Stimulated activated CD8-positive, alpha-beta memory T cell treated with anti-CD3 and anti-CD28 coated beads, Interleukin-7, amount 100 ng/mL, for 1 hour (primary cell): Measurements from ENCODE around the gene SOBP.

Source experiments
- DNase-seq, 2 donors: peaks; one replicate each; pipeline ENCODE4 v3.0.0-alpha.2; 2020; ENCODE audit warnings: low read depth in 2 of 2

SOBP gene

DNA sequence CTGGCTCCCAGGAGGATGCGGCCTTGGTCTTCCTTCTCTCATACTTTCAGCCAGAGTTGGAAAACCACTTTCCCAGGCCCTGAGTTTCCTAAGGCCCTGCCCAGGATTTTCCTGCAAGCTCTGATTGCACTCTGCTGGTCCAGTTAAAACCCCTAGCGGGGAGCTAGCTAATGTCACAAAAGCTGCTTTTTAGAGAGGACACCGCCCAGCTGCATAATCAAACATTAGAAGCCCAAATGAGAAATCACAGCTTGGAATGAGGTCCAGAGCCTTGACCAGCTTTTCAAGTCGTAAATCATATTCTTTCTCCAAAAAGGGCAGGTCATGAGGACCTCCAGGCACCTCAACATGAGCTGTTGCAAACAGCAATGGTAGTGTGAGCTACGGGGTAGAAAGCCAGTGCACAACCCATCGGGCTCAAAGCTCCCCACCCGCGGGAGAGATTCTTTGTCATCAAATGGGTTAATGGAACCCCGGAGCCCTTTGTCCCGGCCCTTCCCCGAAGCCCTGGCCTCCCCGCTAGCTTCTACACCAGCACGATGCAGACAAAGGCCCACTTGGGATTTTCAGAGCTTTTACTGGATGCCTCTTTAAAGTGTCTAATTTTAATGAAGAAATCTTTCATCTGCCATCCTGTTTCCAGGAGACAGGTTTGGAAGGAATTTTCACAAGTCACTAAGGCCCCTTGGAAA, 200.2 kb downstream of the SOBP start:
- DNase-seq = no peak

DNA sequence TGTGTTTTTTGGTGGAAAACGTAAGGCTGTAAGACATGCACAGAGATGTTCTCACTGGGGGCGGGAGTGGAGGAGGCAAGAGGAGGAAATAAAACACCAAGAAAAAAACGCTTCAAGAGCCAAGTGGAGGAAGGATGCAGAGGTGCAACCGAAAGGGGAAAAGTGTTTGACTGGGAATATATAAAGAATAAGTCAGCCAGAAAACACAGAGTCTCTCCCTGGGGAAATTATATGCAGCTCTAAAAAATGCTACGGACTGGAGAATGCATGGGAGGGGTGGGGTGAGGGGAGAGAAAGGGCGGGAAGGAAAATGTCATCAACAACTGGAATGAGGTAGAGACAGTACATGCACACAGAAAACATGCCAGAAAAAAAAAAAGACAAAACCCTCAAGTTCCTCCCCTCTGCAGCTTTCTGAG, 200.7 kb downstream of the SOBP start:
- no peak for DNase-seq

DNA sequence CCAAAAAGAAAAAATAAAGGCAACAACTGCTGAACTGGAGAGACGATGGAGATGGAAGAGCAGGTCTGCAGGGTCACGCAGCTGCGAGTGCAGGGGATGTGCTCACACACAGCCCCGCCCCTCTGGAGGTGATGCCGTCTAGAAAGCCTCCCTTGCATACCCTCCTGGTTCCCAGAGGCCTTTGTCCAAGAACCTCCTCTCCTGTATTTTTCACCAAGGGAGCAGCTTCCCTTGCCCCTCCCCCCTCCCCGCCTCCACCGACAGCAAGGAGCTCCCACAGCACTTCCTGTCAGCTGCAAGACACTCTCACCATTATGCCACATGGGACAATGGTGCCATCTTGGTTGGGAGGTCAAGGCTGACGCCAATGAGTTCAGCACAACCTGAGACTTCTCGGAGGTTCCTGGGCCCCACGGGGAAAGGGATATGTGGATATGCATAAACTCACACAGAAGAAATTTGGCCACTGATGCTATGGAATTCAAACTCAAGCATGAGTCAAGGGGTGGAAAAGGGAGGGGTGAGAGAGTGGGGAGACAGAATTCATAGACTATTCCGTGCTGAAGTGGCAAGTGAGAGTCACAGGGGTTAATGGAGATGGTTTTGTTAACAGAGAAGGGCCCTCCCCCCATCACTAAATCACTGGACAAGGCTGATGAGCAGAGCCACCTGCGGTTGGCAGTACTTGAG, 201.3 kb downstream of the SOBP start:
- no peak for DNase-seq

DNA sequence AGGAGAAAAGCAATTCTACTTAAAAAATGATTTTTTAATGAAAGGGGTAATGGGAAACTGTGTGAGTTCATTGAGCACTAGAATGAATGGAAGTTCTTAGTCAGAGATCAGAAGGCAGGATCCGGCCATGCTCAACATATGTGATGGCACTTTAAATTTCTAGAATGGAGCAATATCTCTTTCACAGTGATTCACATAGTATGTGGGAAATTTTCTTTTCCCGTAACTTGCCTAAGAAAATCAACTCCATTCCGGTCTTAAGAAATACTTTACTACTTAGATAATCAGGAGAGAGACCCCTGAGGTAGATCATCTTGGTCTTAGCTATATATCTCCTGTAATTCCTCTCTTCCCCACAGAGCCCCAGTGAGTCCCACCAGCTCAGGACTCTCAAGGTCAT, 202.4 kb downstream of the SOBP start:
- DNase-seq = no peak

DNA sequence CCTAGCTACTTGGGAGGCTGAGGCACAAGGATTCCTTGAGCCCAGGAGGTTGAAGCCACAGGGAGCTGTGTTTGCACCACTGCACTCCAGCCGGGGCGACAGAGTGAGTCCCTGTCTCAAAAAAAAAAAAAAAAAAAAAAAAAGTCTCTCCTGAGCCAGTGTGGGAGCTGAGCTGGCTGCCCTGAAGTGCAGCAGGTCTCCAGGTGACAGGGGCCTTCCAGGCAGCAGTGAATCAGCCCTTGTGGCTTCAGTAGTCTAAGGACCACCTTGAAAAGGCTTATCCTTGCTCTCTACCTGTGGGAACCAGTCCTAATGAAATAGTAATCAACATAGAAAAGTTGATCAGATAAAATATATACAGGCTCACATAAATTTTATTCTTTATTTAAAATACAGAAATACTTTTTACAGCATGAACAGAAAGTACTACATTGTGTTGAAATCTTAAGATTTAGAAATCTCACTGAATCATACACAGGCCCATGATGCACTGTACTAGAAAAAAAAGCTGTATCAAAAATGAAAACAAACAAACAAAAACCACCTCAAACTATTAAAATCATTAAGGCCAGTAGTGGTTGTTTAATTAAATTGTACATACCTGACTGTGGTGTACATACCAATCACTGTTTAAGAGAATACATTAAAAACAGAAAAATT, 205.3 kb downstream of the SOBP start:
- no peak for DNase-seq

DNA sequence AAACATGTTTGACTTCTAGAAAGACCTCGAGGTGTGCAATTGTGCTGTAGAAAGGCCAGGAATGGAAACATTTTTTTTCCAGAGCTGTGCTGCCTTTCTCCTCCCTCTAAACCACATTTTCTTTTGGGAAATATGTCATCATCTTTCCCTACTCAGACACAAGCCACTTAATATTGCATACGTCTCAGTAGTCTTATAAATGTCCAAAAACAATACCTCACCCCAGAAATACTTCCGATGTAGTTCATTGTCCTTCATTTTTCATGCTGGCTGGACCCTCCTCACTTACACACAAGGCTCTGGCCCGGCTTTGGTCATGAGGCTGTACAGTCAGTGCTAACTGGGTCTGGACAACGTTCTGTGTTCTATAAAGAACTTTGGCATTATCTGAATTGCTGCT, 207.8 kb downstream of the SOBP start:
- no peak for DNase-seq

DNA sequence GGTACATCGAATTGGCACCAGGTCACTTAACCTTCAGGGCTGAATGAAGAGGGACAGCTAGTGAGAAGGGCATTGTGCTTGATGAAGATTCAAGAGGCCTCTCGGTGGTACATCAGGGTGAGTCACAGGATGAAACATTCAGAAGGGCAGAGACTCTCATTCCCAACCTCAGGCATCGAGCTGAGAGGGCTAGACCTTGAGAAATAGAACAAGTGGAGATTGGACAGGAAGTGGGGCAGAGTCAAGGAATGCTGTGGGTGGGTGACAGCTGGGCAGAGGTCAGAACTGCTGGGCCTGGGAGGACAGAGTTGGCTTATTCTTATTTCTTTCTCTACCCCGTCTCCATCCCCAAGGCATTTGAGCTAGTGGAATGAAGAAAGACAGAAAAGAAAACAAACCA, 208.2 kb downstream of the SOBP start:
- DNase-seq = no peak

DNA sequence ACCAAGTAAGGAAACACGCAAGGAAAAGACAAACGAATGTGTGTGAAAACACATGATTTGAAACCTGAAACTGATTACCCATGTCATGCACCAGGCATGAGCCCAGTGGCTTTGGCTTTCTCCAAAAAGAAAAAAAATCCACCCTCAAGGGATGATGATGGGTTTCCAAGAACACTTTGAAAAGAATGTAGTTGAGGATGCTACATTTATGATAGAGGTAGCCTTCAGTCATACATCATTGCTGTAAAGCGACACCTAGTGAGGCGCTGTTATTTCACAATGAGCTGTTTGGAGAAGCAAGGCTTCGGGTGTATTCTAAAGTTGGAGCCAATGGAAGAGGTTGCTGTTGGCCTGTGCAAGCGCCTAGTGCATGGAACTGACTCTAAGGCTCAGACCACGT, 209.3 kb downstream of the SOBP start:
- no peak for DNase-seq

DNA sequence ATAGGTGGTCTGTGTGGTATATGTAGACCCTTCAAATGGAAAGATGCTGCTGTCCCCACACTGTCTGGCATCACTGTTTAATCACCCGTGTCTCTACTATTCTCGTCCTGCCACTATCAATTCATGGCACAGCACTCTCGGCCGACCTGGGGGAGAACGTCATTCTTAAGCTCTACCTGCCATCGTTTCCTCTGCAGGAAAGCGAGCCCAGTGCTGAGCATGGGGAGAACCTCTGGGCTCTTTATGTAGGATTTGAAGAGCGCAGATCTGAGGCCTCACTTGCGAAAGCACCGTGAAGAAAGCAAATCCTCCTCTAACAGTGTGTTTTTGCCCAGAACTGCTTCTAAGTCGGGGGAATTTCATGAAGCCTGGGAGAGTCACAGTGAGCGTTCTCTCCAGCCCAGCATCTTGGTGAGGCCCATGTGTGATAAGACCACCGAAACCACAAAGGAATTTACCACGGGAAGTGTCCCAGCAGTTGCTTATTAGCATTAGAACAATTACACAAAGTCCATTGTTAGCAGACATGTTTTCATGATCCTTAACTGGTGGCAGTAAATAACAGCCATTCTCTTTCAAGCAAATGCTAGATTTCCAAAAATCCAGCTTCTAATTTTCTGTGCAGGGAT, 209.9 kb downstream of the SOBP start:
- no peak for DNase-seq

DNA sequence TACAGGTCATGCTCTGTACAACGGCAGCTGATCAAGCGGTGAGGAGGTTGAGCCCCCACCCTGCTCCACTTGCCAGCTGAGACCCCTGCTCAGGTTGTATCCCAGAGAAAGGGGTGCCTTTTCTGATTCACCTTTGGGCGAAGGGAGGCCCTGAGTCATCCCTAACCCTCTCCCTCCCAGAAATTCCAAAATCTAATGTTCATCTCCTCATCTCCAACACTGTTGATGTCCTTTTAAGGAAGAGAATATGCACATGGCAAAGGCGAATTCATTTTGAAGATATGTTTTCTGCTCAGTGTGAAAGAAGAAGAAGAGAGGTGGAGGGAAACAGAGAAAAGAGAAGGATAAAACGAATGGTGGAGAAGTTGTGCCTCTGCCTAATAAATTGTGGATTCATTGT, 213.7 kb downstream of the SOBP start:
- no peak for DNase-seq

DNA sequence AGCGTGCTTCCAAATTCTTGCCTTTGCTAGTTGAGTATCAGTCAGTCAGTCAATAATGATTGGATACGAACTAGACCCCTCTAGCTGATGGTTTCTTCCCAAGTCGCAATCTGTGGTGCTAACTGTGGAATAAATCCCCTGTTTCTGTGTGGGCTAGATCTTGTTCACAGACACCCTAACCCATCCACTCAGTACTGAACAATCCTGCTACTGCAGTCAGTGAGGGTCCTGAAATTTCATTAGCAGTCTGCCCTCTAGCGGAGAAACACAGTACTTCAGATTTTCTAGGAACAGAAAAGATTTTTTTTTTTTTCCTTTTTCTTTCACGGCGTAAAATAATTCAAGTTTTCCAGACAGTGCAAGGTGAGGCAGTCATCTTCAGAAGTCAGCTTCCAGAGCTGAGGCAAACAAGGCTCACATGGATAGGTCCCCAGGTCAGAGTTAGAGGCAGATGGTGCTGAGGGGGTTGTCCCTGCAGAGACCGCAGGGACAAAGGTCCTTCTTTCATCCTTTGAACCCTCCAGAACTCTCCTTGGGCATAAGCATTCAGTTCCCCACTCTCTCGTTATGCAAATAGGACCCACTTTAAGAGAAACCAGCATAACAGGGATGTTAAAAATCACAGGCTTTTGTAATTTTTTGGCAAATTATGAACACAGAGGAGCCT, 214.6 kb downstream of the SOBP start:
- DNase-seq = no peak

DNA sequence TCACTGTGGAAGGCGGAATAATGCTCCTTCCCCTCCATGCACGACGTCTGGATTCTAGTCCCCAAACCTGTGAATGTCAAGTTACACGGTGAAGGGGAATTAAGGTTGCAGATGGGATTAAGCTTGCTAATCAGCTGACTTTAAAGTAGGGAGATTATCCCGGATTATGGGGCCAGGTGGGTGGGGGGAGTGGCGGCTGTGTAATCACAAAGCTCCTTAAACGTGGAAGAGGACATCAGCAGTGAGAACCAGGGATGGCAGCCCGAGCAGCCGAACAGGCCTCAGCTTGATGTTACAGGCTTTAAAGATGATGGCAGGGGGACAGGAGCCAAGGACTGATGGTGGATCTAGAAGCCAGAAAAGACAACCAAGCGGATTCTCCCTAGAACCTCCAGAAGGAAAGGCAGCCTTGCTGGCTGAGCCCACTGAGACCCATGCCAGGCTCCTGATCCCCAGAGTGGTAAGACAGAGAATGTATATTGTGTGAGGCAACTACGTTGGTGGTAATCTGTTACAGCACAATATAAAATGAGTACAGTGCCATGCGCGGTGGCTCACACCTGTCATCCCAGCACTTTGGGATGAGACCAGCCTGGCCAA, 216.7 kb downstream of the SOBP start:
- DNase-seq = no peak

DNA sequence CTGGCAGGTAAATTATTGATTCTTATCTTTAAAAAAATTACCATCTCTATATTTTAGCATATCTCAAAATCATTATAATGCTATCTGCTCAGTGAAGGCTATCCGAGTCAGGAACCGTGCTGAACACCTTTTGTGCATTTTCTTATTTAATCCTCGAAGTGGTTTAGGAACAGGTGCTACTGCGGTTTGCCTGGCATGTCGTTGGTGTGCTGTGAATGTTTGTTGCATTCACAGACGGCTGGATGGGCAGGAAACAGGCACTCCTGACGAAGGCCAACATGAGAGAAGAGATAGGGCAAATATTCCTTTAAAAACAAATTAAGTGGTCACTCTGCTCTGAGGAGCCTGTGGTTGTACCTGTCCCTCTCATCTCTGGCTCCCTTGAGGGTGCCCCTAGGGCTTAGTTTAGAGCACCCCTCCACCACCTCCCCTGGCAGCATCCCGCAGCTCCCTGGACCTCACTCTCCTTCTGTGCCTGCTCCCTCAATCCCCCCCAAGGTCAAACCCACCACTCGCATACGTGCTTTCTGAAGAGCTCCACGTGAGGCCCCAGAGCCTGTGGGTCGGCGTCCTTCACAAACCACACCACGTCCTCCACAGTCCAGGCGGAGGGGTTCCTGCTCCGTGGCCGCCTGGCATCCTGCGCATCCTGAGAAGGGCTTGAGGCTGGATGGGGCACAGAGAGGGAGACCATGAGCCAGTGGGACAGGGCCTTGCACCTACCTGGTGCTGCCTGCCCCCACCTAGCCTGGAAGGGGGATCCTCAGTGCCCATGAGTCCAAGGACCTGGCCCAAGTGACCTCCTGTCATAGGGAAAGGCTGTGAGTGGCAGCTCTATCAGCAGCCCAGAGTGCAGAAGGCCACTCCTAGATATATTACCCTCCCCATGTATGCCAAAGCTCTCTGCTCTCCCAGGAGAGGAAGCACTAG, 217.7 kb downstream of the SOBP start:
- DNase-seq = no peak

DNA sequence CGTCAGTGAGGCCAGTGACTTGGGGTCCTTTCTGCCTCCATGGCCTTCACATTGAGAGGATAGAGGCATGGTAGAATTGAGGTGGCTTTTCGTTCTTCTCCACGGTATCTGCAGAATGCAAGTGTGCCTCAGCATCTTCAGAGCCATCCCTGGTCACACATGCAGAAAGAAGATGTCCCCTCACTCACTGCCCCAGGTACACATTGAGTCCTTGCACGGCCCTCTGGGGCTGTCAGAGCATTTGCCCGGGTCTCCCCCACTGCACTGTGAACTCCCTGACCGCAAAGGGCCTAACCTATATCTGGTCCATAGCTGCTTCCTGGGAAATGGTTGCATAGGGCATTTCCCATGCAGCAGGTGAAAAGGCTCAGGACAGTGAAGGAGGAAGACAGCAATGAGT, 218.5 kb downstream of the SOBP start:
- no peak for DNase-seq

DNA sequence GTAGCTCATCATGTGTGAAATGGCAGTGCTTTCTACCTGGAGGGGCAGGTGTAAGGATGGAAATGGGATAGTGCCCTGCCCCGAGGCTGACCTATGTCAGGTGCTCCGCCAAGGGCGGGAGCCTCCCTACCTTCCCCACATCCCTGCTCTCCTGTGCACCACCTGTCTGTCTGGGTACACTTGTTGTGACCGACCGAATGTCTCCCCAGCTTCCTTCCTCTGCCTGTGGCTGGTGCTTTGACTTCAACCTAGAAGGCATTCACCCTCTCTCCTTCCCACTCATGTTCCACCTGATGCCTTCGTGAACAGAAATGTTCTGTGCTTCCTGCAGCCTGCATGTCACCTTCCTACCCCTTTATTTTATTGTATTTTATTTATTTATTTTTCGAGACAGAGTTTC, 219.4 kb downstream of the SOBP start:
- no peak for DNase-seq
